Breast epithelium (tissue), 3 donors: ENCODE data around the gene EEF1AKMT3.

Experiments
- CTCF ChIP-seq, 3 donors: fragments of 450-650 bp; IDR thresholded peaks; one replicate each; pipeline ENCODE4 v1.5.1; 2016 to 2017; ENCODE audit warnings: antibody characterized with exemption in 3 of 3, mild to moderate bottlenecking in 3 of 3, moderate library complexity in 3 of 3
- POLR2A ChIP-seq: fragments of 450-650 bp; IDR thresholded peaks from one replicate; pipeline ENCODE4 v1.6.1; 2016; ENCODE audit warnings: antibody characterized with exemption, mild to moderate bottlenecking, moderate library complexity
- POLR2AphosphoS5 ChIP-seq, 3 donors: sonication (generic); formaldehyde crosslinking; IDR thresholded peaks; one replicate each; pipeline ENCODE4 v1.6.1; 2017; ENCODE audit warnings: antibody characterized with exemption in 3 of 3

DNA sequence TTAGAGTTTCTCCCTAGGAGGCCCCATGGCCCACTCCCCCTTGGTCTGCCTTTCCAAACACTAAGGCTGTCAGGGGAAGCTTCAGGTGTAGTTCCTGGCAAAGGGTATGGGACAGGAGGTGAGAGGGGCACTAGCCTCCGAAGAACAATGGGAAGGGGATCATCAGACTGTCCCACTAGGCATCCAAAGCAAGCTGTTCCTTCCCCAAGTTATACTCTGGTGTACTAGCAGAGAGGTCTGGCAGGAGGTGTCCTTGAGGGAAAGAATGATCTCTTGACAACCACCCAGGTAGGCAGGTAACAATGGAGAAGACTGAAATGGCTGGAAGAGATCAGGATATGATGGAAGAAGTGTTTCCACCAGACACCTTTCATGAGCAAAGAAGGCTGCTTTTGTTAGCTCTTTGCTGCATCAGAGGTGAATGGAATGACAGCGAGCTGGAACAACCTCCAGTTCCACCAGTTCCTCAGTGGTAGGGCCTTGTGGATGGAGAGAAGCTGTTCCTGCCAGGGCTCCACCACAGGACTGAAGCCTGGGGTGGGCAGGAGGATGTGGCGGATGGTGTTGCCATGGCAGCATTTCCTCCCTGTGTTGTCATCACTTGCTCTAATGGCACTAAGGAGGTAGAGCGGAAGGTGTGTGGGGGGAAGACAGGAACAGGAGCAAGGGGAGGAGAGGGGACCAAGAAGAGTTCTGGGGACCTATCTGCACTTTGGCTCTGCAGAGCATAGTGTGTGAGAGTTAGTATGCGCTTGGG lies 31.6 kb upstream of the EEF1AKMT3 start:
- TF ChIP-seq CTCF (IDR thresholded peaks at IDR 0.05) (no peak), POLR2AphosphoS5 (IDR thresholded peaks at IDR 0.05) (no peak), POLR2A (no peak)
